SK-N-SH treated with all-trans-retinoic acid at 6 μM for 48 hours (cell line): ENCODE results near the gene HHATL.

Source experiments
- ATAC-seq: fragments of 200-7000 bp; cut with Tn5 transposase; 3 replicates; pipeline ENCODE4 v1.9.1; 2020; ENCODE audit warnings: mild to moderate bottlenecking, moderate library complexity
- ARNTL ChIP-seq: fragments of 450-650 bp; formaldehyde crosslinking; IDR thresholded peaks from 2 replicates; pipeline ENCODE4 v1.5.0; 2020; ENCODE audit warnings: low read depth, mild to moderate bottlenecking, moderate library complexity, borderline replicate concordance
- BACH2 ChIP-seq: fragments of 250-450 bp; sonication (Bioruptor Pico); IDR thresholded peaks from 2 replicates; pipeline ENCODE4 v1.9.0; 2021; ENCODE audit warnings: mild to moderate bottlenecking, borderline replicate concordance
- CSDC2 ChIP-seq: fragments of 250-450 bp; sonication (Bioruptor Pico); IDR thresholded peaks from 2 replicates; pipeline ENCODE4 v1.5.0; 2020; ENCODE audit warnings: mild to moderate bottlenecking, moderate library complexity
- CSRNP3 ChIP-seq: fragments of 250-450 bp; sonication (Bioruptor Pico); IDR thresholded peaks from 2 replicates; pipeline ENCODE4 v1.5.1; 2021; ENCODE audit warnings: mild to moderate bottlenecking, moderate library complexity
- GLIS3 ChIP-seq: fragments of 250-450 bp; sonication (Bioruptor Pico); IDR thresholded peaks from 2 replicates; pipeline ENCODE4 v1.5.0; 2020; ENCODE audit warnings: mild to moderate bottlenecking, moderate library complexity
- ISL1 ChIP-seq: fragments of 250-450 bp; sonication (Bioruptor Pico); IDR thresholded peaks from 2 replicates; pipeline ENCODE4 v2.1.2; 2022; ENCODE audit warnings: mild to moderate bottlenecking, moderate library complexity
- OSR1 ChIP-seq: fragments of 250-450 bp; sonication (Bioruptor Pico); IDR thresholded peaks from 2 replicates; pipeline ENCODE4 v1.8.0; 2022; ENCODE audit warnings: moderate library complexity, mild to moderate bottlenecking, inconsistent platforms
- PATZ1 ChIP-seq: fragments of 250-450 bp; sonication (Bioruptor Pico); IDR thresholded peaks from 2 replicates; pipeline ENCODE4 v1.8.0; 2020; ENCODE audit warnings: mild to moderate bottlenecking, moderate library complexity, borderline replicate concordance
- RARB ChIP-seq: fragments of 250-450 bp; sonication (Bioruptor Pico); IDR thresholded peaks from 2 replicates; pipeline ENCODE4 v1.8.0; 2021; ENCODE audit warnings: mild to moderate bottlenecking, moderate library complexity
- SNAI2 ChIP-seq: fragments of 250-450 bp; sonication (Bioruptor Pico); IDR thresholded peaks from 2 replicates; pipeline ENCODE4 v1.5.0; 2020; ENCODE audit warnings: mild to moderate bottlenecking, moderate library complexity
- TCF4 ChIP-seq: fragments of 250-450 bp; sonication (Bioruptor Pico); IDR thresholded peaks from 2 replicates; pipeline ENCODE4 v1.8.0; 2021; ENCODE audit warnings: mild to moderate bottlenecking, moderate library complexity, borderline replicate concordance
- TOX ChIP-seq: fragments of 250-450 bp; sonication (Bioruptor Pico); IDR thresholded peaks from 2 replicates; pipeline ENCODE4 v1.8.0; 2021; ENCODE audit warnings: mild to moderate bottlenecking, moderate library complexity, borderline replicate concordance
- TSHZ2 ChIP-seq: fragments of 250-450 bp; sonication (Bioruptor Pico); IDR thresholded peaks from 2 replicates; pipeline ENCODE4 v1.5.0; 2020; ENCODE audit warnings: mild to moderate bottlenecking, moderate library complexity
- ZC3H10 ChIP-seq: fragments of 250-450 bp; sonication (Bioruptor Pico); IDR thresholded peaks from 2 replicates; pipeline ENCODE4 v1.5.1; 2021; ENCODE audit warnings: mild to moderate bottlenecking, moderate library complexity
- ZFP3 ChIP-seq: fragments of 250-450 bp; sonication (Bioruptor Pico); IDR thresholded peaks from 2 replicates; pipeline ENCODE4 v1.5.0; 2020; ENCODE audit warnings: mild to moderate bottlenecking, moderate library complexity
- ZFP30 ChIP-seq: fragments of 450-650 bp; formaldehyde crosslinking; IDR thresholded peaks from 2 replicates; pipeline ENCODE4 v1.5.0; 2022; ENCODE audit warnings: mild to moderate bottlenecking, moderate library complexity
- ZNF70 ChIP-seq: fragments of 450-650 bp; formaldehyde crosslinking; IDR thresholded peaks from 2 replicates; pipeline ENCODE4 v1.5.0; 2020; ENCODE audit warnings: mild to moderate bottlenecking, moderate library complexity
- ZNF8 ChIP-seq: fragments of 450-650 bp; formaldehyde crosslinking; IDR thresholded peaks from 2 replicates; pipeline ENCODE4 v1.5.0; 2020; ENCODE audit warnings: mild to moderate bottlenecking, moderate library complexity

HHATL gene

GRCh38 chr3:42749753-42750231, 47.2 kb upstream of the HHATL start:
- TF ChIP-seq ZNF70 (CRISPR knock-in tag) (no peak), GLIS3 (CRISPR knock-in tag) (no peak), PATZ1 (no peak), CSRNP3 (CRISPR knock-in tag) (no peak), TCF4 (CRISPR knock-in tag) (no peak), ZC3H10 (CRISPR knock-in tag) (no peak), ZFP30 (CRISPR knock-in tag) (no peak), BACH2 (CRISPR knock-in tag) (no peak)
- ATAC-seq, result peak; percentile 62

- no peak for ATAC-seq
- TF ChIP-seq ISL1 (CRISPR knock-in tag) (no peak), RARB (CRISPR knock-in tag) (no peak), ZNF8 (no peak), OSR1 (CRISPR knock-in tag) (no peak), TCF4 (CRISPR knock-in tag) (no peak), ZFP30 (CRISPR knock-in tag) (no peak), TSHZ2 (CRISPR knock-in tag) (no peak), ARNTL (CRISPR knock-in tag) (no peak), GLIS3 (CRISPR knock-in tag) (no peak), ZC3H10 (CRISPR knock-in tag) (no peak), TOX (no peak), CSRNP3 (CRISPR knock-in tag) (no peak), PATZ1 (no peak), ZNF70 (CRISPR knock-in tag) (no peak), SNAI2 (CRISPR knock-in tag) (no peak)
Observed at GRCh38 chr3:42749025-42749752, 46.6 kb upstream of the HHATL start.

- no peak for ATAC-seq
- TF ChIP-seq RARB (CRISPR knock-in tag), result no peak
- TF ChIP-seq ZFP3 (CRISPR knock-in tag), result no peak
- TF ChIP-seq CSDC2, result no peak
- no peak for TF ChIP-seq PATZ1
- no peak for TF ChIP-seq ARNTL (CRISPR knock-in tag)
- no peak for TF ChIP-seq BACH2 (CRISPR knock-in tag)
Observed at GRCh38 chr3:42747581-42747980, 45.0 kb upstream of the HHATL start.
